Retina (tissue), 1 donor: ENCODE results near the gene LRBA.
"Not testable (repeated sequence)": the region's sequence is repeated elsewhere in the genome, so short reads cannot be mapped to it uniquely, and the experiment has no call there.

Experiments
- DNase-seq: peaks from one replicate; pipeline ENCODE4 v3.0.0-alpha.2; 2016

The LRBA gene

DNA sequence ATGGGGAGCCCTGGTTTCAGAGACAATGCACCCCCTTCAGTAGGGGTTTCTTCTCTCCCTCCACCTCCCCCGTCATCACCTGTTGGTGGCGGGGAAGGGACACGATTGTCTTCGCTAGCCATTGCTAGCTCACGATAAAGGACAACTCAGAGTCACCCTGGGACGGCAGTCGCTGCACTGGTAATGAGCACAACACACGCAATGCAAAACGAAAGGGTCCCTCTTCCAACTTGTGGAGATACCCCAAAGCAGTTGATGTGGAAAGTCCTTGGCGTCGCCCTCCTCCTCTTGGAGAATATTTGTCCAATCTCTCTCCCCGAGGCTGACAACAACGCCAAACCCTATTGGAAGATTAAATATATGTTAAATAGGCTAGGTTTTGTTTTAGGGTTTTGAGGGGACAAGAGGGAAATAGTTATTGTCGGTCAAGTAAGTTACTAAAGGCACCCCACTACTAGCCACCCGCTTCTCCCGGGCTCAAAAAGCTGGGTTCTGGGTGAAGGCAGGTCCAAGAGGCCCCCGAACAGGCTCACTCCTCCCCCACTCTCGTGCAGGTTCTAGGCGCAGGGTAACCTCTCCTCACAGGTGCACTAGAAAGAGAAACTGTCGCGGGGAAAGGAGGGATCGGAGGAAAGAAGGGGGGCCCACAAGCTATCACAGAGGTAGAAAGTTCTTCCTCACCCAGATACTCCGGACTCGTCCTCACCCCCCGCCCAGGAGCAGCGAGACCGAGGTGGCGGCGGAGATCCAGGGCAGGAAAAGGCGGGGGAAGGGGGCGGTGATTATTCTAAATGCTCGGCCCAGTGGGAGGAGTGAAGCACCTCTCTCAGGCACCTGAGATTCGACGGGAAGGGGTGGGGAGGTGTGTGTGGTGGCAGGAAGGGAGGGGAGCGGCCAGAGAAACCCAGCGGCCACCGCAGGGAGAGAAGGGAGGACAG is at the start of gene LRBA:
LRBA (minus strand) TSS at position 764 of the 938 bp plus-strand sequence; CDS start at position 122, 642 bp downstream.
- DNase-seq: no peak

DNA sequence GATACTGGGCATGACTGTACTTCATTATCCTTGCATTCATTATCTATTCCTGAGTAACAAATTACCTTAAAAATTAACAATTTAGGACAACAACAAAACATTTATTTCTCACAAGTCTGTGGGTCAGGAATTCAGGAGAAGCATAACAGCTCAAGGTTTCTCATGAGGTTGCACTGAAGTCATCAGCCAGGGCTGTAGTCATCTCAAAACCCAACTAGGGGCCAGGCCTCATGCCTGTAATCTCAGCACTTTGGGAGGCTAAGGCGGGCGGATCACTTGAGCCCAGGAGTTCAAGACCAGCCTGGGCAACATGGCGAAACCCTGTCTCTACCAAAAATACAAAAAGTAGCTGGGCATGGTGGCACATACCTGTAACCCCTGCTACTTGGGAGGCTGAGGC is 48.1 kb upstream of the LRBA start:
- DNase-seq: not testable (repeated sequence)

DNA sequence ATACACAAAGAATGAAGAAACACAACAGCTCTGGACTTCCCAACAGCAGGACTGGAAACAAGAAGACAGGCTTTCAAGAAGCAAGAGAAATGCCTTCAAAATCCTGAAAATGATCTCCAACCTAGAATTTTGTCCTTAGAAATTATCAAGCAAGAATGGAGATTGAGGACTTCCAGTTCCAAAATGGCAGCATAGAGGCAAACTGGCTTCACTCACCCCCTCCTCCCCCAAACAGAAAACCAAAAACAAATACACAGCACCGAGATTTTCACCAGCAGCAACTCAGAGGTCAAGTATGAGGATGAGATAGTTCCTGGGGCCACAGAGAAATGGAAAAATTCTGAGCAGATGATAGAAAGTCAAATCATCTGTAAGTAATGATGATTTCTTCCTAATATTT is 40.5 kb upstream of the LRBA start:
- DNase-seq: no peak

- no peak for DNase-seq
Measured at GRCh38 chr4:151052785-151053184, 37.7 kb upstream of the LRBA start.

DNA sequence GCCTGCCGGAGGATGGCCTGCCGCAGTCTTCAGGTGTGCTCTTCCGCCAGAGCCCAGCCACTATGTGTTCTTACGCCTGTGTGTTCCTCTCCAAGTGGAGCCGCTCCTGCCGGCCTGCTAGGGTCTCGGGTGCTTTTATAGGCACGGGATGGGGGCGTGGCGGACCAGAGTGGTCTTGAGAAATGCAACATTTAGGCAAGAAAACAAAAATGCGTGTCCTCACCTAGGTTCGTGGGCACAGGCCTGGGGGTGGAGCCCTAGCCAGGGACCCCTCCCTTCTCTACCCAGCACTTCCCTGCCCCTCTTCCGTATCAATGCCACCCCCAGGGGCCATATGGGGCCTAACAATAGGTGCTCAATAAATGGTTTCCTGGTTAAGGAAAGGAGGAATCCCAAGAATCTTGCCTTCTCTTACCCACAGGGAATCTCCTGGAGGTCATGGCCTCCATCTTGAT is 34.4 kb upstream of the LRBA start:
- DNase-seq: no peak

DNA sequence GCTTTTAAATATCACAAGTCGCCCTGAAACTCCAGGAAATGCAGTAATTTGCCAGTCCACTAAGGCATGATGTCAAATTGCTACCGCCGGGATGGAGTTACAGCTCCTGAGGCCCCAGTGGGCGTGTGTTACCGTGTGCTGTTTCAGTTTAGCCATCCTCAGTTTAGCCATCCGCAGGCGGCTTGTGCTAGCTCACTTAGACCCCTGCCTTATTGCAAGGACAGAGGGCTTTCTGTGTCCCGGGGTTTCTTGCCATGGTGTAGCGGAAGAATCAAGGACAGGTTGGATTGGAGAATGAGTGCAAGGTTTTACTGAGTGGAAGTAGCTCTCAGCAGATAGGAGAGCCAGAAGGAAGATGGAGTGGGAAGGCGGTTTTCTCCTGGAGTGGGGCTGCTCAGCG is 33.8 kb upstream of the LRBA start:
- DNase-seq: no peak

- no peak for DNase-seq
Measured at GRCh38 chr4:151046609-151047008, 31.5 kb upstream of the LRBA start.

DNA sequence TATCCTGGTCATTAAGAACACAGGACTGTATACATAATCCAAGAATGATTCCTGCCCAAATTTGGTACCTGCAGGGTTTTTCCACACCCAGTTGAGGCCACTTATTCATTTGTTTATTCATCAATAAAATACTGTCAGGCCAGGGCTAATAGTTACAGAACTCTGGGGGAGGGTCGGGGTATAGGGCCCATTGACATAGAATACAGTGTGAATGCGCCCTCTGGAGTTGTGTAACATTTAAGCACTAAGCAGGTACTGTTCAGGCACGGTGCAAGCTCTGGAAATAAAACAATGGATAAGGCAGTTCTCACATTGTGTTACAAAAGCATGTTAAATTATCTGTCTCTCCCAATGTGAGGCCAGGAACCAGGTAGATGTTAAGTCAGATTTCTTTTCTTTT is 30.8 kb upstream of the LRBA start:
- DNase-seq: no peak

GRCh38 chr4:151043803-151044515 is 28.9 kb upstream of the LRBA start:
- no peak for DNase-seq

DNA sequence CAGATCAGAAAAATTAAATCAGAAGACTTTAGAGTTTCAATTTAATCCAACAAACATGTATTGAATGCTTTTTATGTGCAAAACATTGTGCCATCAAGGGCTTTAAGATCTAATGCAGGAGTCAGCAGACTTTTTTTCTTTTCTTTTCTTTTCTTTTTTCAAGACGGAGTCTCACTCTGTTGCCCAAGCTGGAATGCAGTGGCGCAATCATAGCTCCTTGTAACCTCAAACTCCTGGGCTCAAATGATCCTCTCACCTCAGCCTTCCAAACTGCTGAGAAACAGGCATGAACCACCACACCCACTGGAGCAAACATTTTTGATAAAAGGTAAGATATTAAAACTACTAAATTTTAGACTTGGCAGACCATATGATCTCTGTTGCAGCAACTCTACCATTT is 24.6 kb upstream of the LRBA start:
- DNase-seq: no peak

GRCh38 chr4:151038452-151039157 is 23.5 kb upstream of the LRBA start:
- no peak for DNase-seq

DNA sequence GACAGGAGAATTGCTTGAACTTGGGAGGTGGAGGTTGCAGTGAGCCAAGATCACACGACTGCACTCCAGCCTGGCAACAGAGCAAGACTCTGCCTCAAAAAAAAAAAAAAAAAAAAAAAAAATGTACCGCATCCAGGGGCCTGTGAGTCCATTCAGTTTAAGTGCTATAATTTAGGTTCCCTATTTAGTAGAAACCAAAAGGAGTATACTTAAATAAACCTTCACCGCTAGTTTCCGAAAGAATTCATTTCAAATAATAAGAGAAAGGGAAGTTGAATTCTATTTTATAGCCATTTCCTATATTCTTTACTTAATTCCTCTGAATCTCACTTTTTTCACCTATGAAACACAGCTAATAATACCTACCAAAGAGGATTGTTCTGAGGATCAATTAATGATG is 20.8 kb upstream of the LRBA start:
- no peak for DNase-seq

- DNase-seq: no peak
Measured at GRCh38 chr4:151035328-151035727, 20.2 kb upstream of the LRBA start.

DNA sequence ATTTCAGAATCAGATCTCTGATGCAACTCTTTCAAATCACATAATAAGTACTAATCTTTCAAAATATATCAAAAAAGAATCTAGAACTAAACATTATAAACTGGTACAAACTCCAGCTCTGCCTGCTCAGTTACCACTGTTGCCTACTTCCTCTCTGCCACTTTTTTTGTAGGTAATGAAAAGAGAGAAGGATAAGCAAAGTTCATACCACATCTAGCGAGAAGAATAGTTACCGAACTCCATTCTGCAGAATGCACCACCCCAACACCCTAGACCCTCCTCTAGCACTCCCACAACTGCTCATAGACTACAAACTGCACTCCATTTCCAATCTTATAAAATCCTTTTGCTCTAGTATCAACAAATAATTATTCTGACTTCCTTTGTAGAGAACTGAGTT is 19.7 kb upstream of the LRBA start:
- no peak for DNase-seq

- no peak for DNase-seq
Measured at GRCh38 chr4:151031831-151032605, 16.9 kb upstream of the LRBA start.

- no peak for DNase-seq
Measured at GRCh38 chr4:151029537-151029936, 14.5 kb upstream of the LRBA start.

DNA sequence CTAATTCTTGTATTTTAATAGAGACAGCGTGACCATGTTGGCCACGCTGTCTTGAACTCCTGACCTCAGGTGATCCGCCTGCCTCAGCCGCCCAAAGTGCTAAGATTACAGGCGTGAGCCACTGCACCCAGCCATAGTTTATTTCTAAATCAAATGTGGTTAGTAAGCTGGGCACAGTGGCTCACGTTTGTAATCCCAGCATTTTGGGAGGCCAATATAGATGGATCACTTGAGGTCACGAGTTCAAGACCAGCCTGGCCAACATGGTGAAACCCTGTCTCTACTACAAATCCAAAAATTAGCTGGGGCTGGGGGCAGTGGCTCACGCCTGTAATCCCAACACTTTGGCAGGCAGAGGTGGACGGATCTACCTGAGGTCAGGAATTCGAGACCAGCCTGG is 13.9 kb upstream of the LRBA start:
- DNase-seq: not testable (repeated sequence)

- no peak for DNase-seq
Measured at GRCh38 chr4:151025759-151026158, 10.7 kb upstream of the LRBA start.

GRCh38 chr4:151022586-151022985 is 7.5 kb upstream of the LRBA start:
- DNase-seq: no peak

- no peak for DNase-seq
Measured at GRCh38 chr4:151021637-151022334, 6.7 kb upstream of the LRBA start.

- peak; percentile 94 for DNase-seq
Measured at GRCh38 chr4:151015459-151016347, 619 bp upstream of the LRBA start.
